Skeletal muscle satellite cell (primary cell): Measurements from ENCODE around the gene SIX3.

ENCODE experiments used
- H3K27me3 ChIP-seq: 2 replicates; pipeline ENCODE4 v1.7.0; 2013; ENCODE audit warnings: low read length; ENCODE audit not compliant: control insufficient read depth, insufficient read depth
- H3K36me3 ChIP-seq: 2 replicates; pipeline ENCODE4 v1.7.0; 2013; ENCODE audit warnings: mild to moderate bottlenecking, control low read depth, low read length; ENCODE audit not compliant: insufficient read depth
- H3K4me1 ChIP-seq: 2 replicates; pipeline ENCODE4 v1.7.0; 2013; ENCODE audit warnings: low read length; ENCODE audit not compliant: control insufficient read depth, insufficient read depth
- H3K4me2 ChIP-seq: 2 replicates; pipeline ENCODE4 v1.7.0; 2013; ENCODE audit warnings: mild to moderate bottlenecking, low read length
- H3K4me3 ChIP-seq: 2 replicates; pipeline ENCODE4 v1.7.0; 2013; ENCODE audit warnings: low read length
- H3K9ac ChIP-seq: 2 replicates; pipeline ENCODE4 v1.7.0; 2013; ENCODE audit warnings: mild to moderate bottlenecking, low read depth, low read length, moderate library complexity
- H3K9me3 ChIP-seq: replicated peaks from 2 replicates; pipeline ENCODE4 v1.7.0; 2013; ENCODE audit warnings: mild to moderate bottlenecking, control low read depth, low read length

Gene SIX3

DNA sequence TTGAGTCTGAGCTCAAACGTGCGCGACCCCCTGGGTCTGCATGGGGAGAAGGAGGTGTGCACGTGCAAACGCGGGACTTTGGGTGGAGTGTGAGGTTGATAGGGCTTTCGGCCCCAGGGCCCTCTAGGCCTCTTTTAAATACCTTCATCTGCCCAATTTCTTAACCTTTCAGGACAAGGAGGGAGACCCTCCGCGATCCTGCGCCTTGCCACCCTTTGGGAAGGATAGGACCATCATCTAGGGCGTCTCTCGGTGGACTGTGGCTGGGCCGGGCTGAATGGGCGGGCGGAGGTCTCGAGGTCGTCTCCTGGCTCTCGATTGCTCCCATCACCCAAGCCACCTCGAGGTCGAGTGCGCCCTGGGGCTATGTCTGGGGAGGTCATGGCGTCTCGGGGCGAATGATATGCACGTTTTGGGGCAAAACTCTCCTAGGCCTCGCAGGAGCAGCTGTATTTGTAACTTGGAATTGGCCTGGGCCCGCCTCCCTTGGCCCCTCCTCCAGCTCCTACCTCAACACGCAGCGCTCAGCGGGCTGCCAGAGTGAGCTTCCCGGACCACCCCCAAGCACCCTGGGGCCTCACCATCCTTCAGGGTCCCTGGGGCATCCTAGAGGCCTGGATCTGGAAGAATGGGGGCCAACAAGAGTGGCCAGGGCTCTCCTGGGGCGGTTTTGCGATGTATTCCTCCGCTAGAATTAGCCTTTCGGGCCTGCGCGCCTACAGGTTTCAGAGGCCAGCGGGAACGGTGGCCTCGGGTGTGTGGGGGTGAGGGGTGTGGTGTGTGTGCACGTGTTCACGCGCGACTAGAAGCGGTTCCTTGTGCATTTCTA, 8.7 kb upstream of the SIX3 start:
- H3K4me3 ChIP-seq: no peak overlapping the region
- H3K9ac ChIP-seq: no peak overlapping the region
- H3K4me2 ChIP-seq: no peak overlapping the region
- peaks cover 93% of the 10 kb centered on the region for H3K27me3 ChIP-seq
- H3K36me3 ChIP-seq: no peaks in the 10 kb centered on the region
- H3K9me3 ChIP-seq: no peaks in the 10 kb centered on the region
- peaks cover 13% of the 10 kb centered on the region for H3K4me1 ChIP-seq

DNA sequence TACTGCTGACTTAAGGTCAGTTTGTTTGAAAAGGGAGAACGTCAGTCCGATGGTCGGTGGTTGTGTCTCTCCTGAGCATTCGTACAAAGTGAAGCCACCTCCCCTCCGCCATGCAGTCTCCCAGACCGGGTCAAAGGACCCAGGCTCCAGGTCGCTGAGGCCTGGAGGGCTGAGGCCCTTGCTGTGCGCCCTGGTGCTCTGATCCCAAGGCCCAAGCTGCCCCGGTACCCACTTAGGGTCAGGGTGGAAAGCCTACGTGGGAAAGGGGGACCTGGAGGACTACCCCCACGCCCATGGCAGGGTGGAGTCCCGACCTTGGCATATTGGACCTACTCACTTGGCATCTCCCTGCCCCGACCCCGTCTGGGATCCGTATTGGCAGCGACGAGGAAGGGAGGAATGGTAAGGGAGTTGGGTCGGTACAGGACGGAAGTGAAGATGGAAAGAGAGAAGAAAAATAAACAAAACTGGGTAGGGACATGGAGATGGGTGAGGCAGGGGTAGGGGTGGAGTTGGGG, 8.0 kb upstream of the SIX3 start:
- Histone ChIP-seq H3K27me3 (peaks cover 93% of the 10 kb centered on the region), H3K4me1 (peaks cover 14% of the 10 kb centered on the region), H3K9me3 (no peaks in the 10 kb centered on the region)

DNA sequence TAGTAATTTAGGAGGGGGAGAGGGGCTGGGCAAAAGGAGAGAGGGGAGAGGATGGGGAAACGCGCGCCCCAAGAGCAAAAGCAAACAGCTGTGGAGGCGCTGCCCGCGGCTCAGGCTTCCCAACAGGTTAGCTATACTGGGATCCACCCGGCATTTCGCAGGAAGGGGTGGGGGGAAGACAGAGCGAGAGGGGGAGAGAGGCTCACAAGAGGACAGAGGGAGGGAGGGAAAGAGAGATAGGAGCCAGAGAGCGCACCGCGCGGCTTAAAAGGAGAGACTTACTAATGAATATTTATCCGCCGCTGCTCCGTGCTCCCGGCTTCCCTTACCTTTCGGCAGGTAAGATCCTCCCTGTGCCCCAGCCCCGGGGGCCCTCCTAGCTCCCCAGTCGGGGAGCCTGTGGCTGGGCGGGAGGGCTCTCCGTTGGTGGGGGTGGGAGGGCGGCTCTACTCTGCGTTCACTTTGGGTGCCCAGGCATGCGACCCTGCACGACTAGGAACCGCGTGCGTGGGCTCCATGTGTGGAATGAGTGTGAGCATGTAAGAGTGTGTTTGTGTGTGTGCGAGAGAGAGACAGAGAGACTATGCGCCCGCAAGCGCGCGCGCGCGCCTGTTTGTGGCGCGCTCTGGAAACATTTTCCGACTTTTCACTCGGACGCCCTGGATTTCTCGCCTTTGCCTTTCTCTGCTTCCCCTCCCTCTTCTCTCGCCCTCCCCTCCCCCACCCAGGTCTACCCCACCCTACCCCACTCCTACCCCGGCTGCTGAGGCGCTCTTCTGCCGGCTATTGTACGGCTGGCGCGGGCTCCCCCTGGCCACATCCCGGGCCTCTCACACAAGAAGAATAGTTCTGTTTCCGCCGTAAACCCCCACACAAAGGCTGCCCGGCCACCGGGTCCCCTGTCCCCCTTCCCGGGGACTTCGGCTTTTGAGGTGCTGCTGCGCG, 7.2 kb upstream of the SIX3 start:
- H3K4me3 ChIP-seq: peak overlapping the region; percentile 58
- H3K27me3 ChIP-seq: peaks cover 89% of the 10 kb centered on the region
- no peaks in the 10 kb centered on the region for H3K36me3 ChIP-seq
- peak overlapping the region; percentile 90 for H3K4me2 ChIP-seq
- no peaks in the 10 kb centered on the region for H3K9me3 ChIP-seq
- H3K9ac ChIP-seq: no peak overlapping the region
- H3K4me1 ChIP-seq: peaks cover 9% of the 10 kb centered on the region

More for the DNA sequence above, 8.0 kb upstream of the SIX3 start:
- no peak overlapping the region for H3K4me2 ChIP-seq
- no peaks in the 10 kb centered on the region for H3K36me3 ChIP-seq
- no peak overlapping the region for H3K9ac ChIP-seq
- no peak overlapping the region for H3K4me3 ChIP-seq

DNA sequence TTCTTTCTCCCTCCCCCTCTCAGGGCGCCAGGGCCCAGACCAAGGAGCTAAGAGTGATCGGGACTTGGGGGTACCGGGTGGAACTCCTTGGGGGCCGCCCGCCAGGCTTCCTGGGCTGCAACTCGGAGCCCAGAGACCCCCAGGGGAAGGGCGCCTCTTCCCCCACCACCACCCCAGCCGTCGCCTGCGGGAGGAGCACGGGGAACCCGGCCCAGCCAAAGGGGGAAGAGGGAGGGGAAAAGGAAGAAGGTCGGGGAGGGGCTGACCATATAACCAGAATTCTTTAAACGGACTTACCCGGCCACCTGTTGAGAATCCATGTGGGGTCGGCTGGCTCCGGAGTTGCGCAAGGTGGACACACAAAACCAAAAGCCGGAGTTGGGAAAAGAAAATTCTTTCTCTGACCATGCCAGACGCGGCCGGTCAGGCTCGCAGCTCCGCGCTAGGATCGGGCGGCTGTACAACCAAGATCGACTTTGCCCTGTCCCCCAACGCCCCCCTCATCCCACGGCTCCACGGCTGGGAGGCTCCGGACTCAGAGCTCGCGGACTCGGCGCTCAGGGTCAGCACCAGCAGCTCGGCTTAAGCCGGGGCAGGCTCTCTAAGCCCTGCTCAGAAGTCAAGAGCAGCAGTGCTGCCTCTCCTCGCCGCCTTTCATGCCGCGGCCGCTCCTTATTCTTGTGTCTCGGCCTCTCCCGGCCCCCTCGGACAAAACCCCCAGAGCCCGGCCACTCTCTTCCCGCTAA, 6.3 kb upstream of the SIX3 start:
- peaks cover 9% of the 10 kb centered on the region for H3K4me1 ChIP-seq
- H3K9ac ChIP-seq: no peak overlapping the region
- H3K4me2 ChIP-seq: peak overlapping the region; percentile 90
- peak overlapping the region; percentile 58 for H3K4me3 ChIP-seq
- H3K27me3 ChIP-seq: peaks cover 89% of the 10 kb centered on the region
- no peaks in the 10 kb centered on the region for H3K9me3 ChIP-seq
- H3K36me3 ChIP-seq: no peaks in the 10 kb centered on the region

DNA sequence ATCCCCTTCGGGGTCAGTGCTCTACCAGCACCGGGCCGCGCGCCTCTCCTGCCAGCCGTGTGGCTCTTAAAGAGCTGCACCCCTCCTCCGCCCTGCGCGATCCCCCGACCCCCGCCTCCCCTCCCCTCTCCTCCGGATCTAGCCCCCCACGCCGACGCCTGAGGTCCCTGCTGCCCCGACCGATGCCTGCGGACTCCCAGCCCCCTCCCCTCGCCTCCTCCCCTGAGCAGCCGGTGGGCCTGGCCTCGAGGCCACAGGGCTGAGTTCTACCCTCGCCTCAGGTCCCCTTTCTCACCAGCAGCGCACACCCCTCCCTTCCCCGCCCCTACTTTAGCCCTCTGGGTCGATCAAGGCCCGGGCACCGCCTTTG, 5.8 kb upstream of the SIX3 start:
- Histone ChIP-seq H3K4me2 (peak overlapping the region; percentile 90), H3K9ac (no peak overlapping the region), H3K36me3 (no peaks in the 10 kb centered on the region), H3K9me3 (no peaks in the 10 kb centered on the region), H3K4me1 (peaks cover 9% of the 10 kb centered on the region), H3K27me3 (peaks cover 88% of the 10 kb centered on the region), H3K4me3 (peak overlapping the region; percentile 58)

DNA sequence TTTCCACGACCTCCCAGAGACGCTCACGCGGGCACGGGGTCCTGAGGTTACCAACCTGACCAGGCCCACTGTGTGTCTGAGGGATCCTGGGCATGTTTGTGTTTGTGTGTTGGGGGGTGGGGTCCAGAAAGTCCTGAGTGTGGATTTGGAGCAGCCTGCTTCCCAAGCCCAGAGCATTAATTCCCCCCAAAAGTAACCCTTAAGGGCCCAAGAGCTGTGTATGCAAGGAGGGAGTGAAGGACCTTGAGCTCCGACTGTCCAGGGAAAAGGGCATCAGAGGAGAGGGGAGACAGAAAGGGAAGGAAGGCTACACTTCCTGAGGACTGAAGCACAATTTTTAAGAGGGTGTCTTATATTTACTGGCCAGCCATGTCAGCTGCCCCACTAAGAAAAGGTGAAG, 5.2 kb upstream of the SIX3 start:
- Histone ChIP-seq H3K9me3 (no peaks in the 10 kb centered on the region), H3K4me2 (no peak overlapping the region), H3K4me1 (peaks cover 9% of the 10 kb centered on the region), H3K27me3 (peaks cover 88% of the 10 kb centered on the region), H3K36me3 (no peaks in the 10 kb centered on the region), H3K4me3 (no peak overlapping the region), H3K9ac (no peak overlapping the region)

DNA sequence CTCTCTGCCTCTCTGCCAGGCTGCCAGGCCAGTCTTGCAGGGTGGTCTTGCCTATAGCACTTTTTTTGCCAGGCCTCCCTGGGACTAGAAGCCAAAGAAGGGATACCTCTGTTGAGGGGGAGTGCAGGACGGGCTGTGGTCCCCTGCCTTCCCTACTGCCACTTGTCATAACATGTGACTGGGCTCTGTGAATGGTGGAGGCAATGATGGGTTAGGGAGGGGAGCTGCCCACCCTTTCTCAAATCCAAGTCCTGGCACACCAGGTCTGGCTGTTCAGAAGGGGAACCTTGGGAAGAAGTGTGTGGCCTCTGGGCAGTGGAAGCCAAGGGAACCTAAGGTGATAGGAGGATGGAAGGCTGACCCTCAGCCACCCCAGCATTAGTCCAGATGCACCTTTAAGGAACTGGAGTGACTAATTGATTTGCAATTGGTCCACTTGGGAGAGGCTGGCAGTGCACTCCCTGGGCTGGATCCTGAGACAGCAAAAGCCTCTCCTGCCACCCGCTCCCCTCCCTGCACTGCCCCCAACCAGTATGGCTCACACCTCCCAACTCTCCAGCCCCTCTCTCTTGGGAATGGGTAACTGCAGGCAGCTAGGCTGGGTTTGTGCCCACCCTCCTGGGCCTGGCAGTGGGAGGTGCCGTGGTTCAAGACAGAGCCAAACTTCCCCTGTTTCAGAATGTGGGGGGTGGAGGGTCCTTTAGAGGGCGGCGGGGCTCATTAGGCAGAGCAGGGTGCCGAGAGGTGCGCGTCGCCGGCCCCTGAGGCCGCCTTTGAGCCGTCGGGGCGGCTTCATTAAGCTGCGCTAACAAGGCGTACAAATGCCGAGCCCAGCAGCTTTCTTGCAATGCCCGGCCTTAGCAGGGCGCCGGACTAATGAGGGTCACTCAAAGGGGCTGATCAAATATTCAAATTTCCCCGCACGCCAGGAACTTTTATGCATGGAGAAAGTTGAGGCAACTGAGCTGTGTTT, 4.5 kb upstream of the SIX3 start:
- no peaks in the 10 kb centered on the region for H3K36me3 ChIP-seq
- no peak overlapping the region for H3K4me2 ChIP-seq
- H3K9ac ChIP-seq: no peak overlapping the region
- H3K9me3 ChIP-seq: no peaks in the 10 kb centered on the region
- no peak overlapping the region for H3K4me3 ChIP-seq
- peaks cover 14% of the 10 kb centered on the region for H3K4me1 ChIP-seq
- H3K27me3 ChIP-seq: peaks cover 87% of the 10 kb centered on the region

DNA sequence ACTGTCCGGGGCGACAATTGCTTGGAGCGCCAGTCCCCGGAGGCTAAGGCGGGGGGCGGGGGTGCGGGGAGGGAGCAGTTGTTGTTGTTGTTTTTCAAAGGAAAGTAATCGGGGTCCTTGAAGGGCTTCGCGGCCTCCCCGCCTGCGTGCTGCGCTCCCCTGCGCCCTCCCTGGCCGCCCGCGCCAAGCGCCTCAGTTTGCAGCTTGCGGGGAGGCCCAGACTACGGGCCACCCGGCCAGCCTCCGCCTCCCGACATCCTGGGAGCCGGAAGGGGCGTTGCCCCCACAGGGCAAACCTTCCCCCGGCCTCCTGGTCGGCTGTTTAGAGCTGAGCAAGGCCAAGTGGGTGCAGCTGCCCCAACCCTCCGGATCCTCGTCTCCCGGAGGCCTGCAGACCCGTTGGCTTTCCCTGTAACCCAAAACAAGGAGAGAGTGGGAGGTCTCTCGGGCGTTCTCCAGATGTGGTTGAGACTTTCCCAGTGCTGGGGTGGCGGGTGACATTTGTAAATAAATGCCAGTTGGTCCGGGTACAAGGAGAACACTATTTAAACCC, 3.7 kb upstream of the SIX3 start:
- Histone ChIP-seq H3K27me3 (peaks cover 85% of the 10 kb centered on the region), H3K36me3 (no peaks in the 10 kb centered on the region), H3K4me3 (no peak overlapping the region), H3K9me3 (no peaks in the 10 kb centered on the region), H3K4me1 (peaks cover 20% of the 10 kb centered on the region), H3K4me2 (peak overlapping the region; percentile 59), H3K9ac (no peak overlapping the region)

DNA sequence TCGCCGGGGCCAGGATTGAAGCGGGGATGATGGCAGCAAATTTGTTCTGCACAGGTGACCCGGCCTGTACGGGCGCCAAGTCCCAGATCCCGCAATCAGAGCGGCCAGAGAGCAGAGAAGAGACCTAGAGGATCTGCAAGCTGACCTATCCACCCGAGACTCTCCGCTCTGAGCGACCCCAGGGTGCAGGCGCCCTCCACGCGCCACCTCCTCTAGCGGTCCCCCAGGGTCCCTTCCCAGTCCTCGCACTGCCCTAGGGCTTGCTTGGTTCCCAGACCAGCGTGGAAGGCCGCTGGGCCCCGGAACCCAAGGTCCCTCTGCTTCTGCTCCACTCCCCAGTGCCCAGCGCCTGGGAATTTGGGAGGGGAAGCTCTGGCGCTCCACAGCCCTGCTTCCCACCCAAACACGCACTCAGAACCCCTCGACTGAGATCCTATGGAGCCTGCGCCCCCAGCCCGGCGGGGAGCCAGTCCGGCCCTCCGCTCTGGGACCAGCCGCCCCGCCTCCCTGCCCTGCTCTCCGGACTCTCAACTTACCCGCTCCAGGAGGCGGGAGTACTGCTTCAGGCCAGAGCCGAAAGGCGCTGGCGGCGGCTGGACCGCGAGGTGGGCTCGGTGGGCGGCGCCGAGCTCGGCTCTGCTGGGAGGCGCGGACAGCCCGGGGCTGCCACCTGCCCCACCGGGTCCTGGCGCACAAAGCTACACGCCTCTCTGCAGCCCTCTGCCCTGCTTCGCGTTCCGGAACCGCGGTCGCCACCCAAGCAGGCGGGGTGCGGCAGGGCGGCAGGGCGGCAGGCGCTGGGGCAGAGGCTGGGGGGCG, 3.0 kb upstream of the SIX3 start:
- Histone ChIP-seq H3K4me2 (peak overlapping the region; percentile 86), H3K4me3 (peak overlapping the region; percentile 60), H3K4me1 (peaks cover 20% of the 10 kb centered on the region), H3K9me3 (no peaks in the 10 kb centered on the region), H3K9ac (no peak overlapping the region), H3K36me3 (no peaks in the 10 kb centered on the region), H3K27me3 (peaks cover 85% of the 10 kb centered on the region)
